ENCODE measurements around the gene NPAS2.

NPAS2 gene

DNA sequence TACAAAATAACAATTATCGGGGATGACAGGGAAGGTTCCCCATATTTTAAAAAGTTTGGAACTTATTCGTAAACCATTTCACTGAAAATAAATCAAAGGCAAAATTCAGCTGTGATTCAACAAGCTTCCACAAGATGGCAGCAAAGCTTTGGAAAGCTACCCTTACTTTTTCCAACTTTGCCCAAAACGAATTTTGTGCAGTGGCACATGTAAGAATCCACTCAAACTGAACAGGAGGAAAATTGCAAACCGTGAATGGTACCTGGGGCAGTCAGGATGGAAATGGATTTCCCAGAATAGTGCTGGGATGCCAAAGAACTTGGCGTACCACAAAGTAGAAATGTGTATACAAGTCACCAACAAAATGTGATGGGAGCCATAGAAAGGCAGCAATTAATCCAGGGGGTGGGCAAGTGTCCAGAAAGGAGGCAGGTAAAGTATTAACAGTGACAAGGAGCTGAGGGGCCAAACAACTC is 192.8 kb downstream of the NPAS2 start:
- TF ChIP-seq Cebpa-rat (IDR thresholded peaks at IDR 0.05), result no peak
- Histone ChIP-seq H3K4me2 (no peak overlapping the region), H4K20me1 (peaks cover 32 to 61% (median 54%) of the 10 kb centered on the region in 11 experiments), H3K36me3 (peaks cover 60 to 88% (median 74%) of the 10 kb centered on the region in 11 experiments), H3K9ac (no peak overlapping the region), H3K4me3 (no peak overlapping the region), H3K27me3 (no peaks in the 10 kb centered on the region), H3K9me3 (replicated peaks in 1 of 11) (peaks cover 0 to 24% (median 17%) of the 10 kb centered on the region in 11 experiments; a peak in 19 of 22 replicates), H3K27ac (no peak overlapping the region), H3K4me1 (peaks cover 0 to 13% (median 9%) of the 10 kb centered on the region in 10 experiments; a peak in 7 of 20 replicates)

DNA sequence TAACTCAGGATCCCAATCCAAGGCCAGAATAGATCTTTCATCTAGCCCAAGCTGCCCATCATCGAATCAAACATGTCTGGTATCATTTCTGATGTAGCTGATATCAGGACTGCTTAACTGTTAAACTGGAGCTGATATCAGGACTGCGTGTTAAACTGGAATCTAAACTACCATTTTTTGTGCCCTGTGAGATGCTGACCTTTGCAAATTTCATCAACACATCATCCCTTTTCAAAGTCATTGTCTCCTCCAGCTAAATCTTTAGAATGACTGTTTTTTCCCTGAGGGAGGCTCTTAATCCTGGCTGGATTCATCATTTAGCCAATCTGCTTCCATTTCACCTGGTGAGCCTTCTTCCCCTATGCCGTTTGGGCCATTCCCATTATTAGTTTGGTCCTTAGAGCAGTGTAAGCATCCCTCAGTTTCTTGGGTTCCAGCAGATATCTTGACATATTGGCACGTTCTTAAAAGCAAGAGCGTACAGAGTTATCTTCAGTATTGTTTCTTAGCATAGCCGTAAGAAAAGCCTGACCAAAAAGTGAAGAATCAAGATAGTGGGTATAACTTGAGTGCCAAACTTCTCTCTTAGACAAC is 194.4 kb downstream of the NPAS2 start:
- no peaks in the 10 kb centered on the region for H3K27me3 ChIP-seq
- H3K4me3 ChIP-seq, result no peak overlapping the region
- no peak overlapping the region for H3K4me2 ChIP-seq
- H3K9ac ChIP-seq, result no peak overlapping the region
- TF ChIP-seq Cebpa-rat (IDR thresholded peaks at IDR 0.05), result no peak
- H3K27ac ChIP-seq, result no peak overlapping the region
- 0 out of 20 replicates have a peak, but pooled peaks cover 0 to 4% (median 0%) of the 10 kb centered on the region in 10 experiments for H3K4me1 ChIP-seq
- peaks cover 57 to 87% (median 74%) of the 10 kb centered on the region in 11 experiments for H3K36me3 ChIP-seq
- peaks cover 0 to 24% (median 17%) of the 10 kb centered on the region in 11 experiments; a peak in 19 of 22 replicates for H3K9me3 ChIP-seq (replicated peaks in 1 of 11)
- peaks cover 20 to 54% (median 38%) of the 10 kb centered on the region in 11 experiments; a peak in 21 of 22 replicates for H4K20me1 ChIP-seq

DNA sequence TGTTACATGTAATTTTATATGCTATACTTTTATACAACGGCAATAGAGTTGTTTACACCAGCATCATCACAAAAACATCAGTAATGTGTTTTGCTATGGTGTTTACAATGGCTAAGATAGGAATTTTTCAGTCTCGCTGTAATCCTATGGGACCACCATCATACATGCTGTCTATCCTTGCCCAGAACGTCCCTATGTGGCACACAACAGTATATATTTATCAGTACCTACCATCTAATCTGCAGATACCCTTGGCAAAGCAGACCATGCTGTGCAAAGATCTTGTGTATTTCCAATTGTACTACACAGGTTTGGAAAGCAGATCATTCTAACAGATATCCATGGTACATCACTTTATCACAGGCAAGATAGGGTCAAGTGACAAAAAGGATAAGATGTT is 197.4 kb downstream of the NPAS2 start:
- no peak overlapping the region for H3K4me2 ChIP-seq
- no peak overlapping the region for H3K27ac ChIP-seq
- H3K4me3 ChIP-seq, result no peak overlapping the region
- H3K9me3 ChIP-seq (replicated peaks in 1 of 11), result peaks cover 0 to 24% (median 17%) of the 10 kb centered on the region in 11 experiments; a peak in 19 of 22 replicates
- no peaks in the 10 kb centered on the region for H3K27me3 ChIP-seq
- peaks cover 1 to 33% (median 12%) of the 10 kb centered on the region in 11 experiments; a peak in 17 of 22 replicates for H4K20me1 ChIP-seq
- no peaks in the 10 kb centered on the region for H3K4me1 ChIP-seq
- H3K36me3 ChIP-seq, result peaks cover 55 to 85% (median 74%) of the 10 kb centered on the region in 11 experiments
- H3K9ac ChIP-seq, result no peak overlapping the region
- TF ChIP-seq Cebpa-rat (IDR thresholded peaks at IDR 0.05), result no peak

DNA sequence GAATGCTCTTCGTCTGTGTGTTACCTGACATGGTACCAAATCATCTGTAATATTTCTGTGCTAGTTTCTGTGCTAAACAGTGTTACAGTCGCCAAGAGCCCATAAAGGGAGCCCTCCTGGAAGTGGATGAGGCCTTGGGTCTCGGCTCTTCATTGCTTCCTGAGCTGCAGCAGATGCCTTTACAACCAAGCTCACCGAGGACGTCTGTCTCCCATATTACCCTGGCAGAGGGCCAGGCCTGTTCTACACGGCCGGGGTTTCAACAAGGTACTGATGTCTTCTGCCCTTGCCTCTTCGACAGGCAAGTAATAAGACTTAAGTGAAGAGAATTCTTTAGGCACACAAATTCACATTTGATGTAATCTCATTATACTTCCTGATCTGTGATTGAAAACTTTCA is 199.0 kb downstream of the NPAS2 start:
- Histone ChIP-seq H3K4me1 (no peaks in the 10 kb centered on the region), H3K27me3 (no peaks in the 10 kb centered on the region), H3K4me2 (no peak overlapping the region), H3K36me3 (peaks cover 43 to 85% (median 64%) of the 10 kb centered on the region in 11 experiments), H3K27ac (no peak overlapping the region), H3K4me3 (no peak overlapping the region), H4K20me1 (peaks cover 0 to 26% (median 3%) of the 10 kb centered on the region in 11 experiments; a peak in 6 of 22 replicates), H3K9ac (no peak overlapping the region), H3K9me3 (replicated peaks in 1 of 11) (peaks cover 0 to 17% (median 16%) of the 10 kb centered on the region in 11 experiments; a peak in 19 of 22 replicates)
- TF ChIP-seq Cebpa-rat (IDR thresholded peaks at IDR 0.05), result no peak

GRCh38 chr2:101022221-101022620 is 202.3 kb downstream of the NPAS2 start:
- TF ChIP-seq Cebpa-rat (IDR thresholded peaks at IDR 0.05), result no peak
- peaks cover 31 to 97% (median 45%) of the 10 kb centered on the region in 11 experiments for H3K36me3 ChIP-seq
- H3K9ac ChIP-seq, result no peak overlapping the region
- no peaks in the 10 kb centered on the region for H3K9me3 ChIP-seq (replicated peaks in 1 of 11)
- no peaks in the 10 kb centered on the region for H3K4me1 ChIP-seq
- no peak overlapping the region for H3K4me3 ChIP-seq
- no peak overlapping the region for H3K4me2 ChIP-seq
- peaks cover 0 to 26% (median 3%) of the 10 kb centered on the region in 11 experiments; a peak in 7 of 22 replicates for H4K20me1 ChIP-seq
- no peaks in the 10 kb centered on the region for H3K27me3 ChIP-seq
- H3K27ac ChIP-seq, result no peak overlapping the region

DNA sequence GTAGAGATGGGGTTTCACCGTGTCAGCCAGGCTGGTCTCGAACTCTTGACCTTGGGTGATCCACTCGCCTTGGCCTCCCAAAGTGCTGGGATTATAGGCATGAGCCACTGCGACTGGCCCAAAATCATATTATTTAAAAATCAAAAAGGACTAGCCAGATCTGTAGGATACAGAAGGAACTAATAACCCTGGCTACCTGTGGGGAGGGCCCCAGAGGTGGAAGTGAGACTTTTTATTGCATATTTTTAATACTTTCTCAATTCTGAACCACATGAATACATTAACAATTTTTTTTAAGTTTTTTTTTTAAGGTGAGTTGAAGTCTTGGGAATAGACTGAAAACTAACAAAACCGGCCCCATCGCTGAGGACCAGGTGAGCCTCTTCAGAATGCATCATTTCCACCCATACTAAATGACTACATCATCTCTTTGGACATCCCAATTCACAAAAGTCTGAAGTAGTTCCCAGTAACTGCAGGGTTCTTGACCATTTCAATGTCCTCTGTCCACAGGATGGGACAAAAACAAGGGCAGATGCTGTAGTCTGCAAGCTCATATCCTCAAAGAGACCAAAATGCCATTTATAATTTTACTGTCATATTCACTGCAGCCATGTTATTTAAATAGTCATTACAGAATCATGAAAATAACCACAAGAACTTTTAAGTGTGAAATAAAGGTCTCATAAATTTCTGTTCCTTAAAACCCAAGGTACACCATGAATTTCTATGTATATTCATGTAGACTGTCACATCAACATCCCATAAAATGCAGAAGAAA is 203.6 kb downstream of the NPAS2 start:
- no peak for TF ChIP-seq Cebpa-rat (IDR thresholded peaks at IDR 0.05)
- Histone ChIP-seq H3K4me2 (no peak overlapping the region), H3K27ac (no peak overlapping the region), H3K9ac (no peak overlapping the region), H3K9me3 (replicated peaks in 1 of 11) (no peaks in the 10 kb centered on the region), H3K4me3 (no peak overlapping the region), H3K36me3 (peaks cover 23 to 98% (median 39%) of the 10 kb centered on the region in 11 experiments), H3K27me3 (no peaks in the 10 kb centered on the region), H4K20me1 (peaks cover 0 to 26% (median 0%) of the 10 kb centered on the region in 11 experiments; a peak in 6 of 22 replicates), H3K4me1 (peaks cover 0 to 5% (median 0%) of the 10 kb centered on the region in 10 experiments; a peak in 2 of 20 replicates)

GRCh38 chr2:101025561-101025960 is 205.6 kb downstream of the NPAS2 start:
- no peak overlapping the region for H3K9ac ChIP-seq
- H3K4me1 ChIP-seq, result peaks cover 0 to 5% (median 0%) of the 10 kb centered on the region in 10 experiments; a peak in 2 of 20 replicates
- no peak overlapping the region for H3K4me3 ChIP-seq
- TF ChIP-seq Cebpa-rat (IDR thresholded peaks at IDR 0.05), result no peak
- H3K4me2 ChIP-seq, result no peak overlapping the region
- peaks cover 4 to 98% (median 18%) of the 10 kb centered on the region in 11 experiments; a peak in 21 of 22 replicates for H3K36me3 ChIP-seq
- no peak overlapping the region for H3K27ac ChIP-seq
- H3K27me3 ChIP-seq, result no peaks in the 10 kb centered on the region
- H3K9me3 ChIP-seq (replicated peaks in 1 of 11), result peaks cover 0 to 8% (median 0%) of the 10 kb centered on the region in 11 experiments; a peak in 5 of 22 replicates
- peaks cover 0 to 18% (median 0%) of the 10 kb centered on the region in 11 experiments; a peak in 6 of 22 replicates for H4K20me1 ChIP-seq

GRCh38 chr2:101026253-101026701 is 206.3 kb downstream of the NPAS2 start:
- TF ChIP-seq Cebpa-rat (IDR thresholded peaks at IDR 0.05), result no peak
- no peak overlapping the region for H3K4me2 ChIP-seq

More at GRCh38 chr2:101026253-101026701, 206.3 kb downstream of the NPAS2 start:
- no peak overlapping the region for H3K27ac ChIP-seq
- H3K27me3 ChIP-seq, result no peaks in the 10 kb centered on the region
- H4K20me1 ChIP-seq, result peaks cover 0 to 11% (median 0%) of the 10 kb centered on the region in 11 experiments; a peak in 6 of 22 replicates
- H3K9me3 ChIP-seq (replicated peaks in 1 of 11), result peaks cover 0 to 8% (median 0%) of the 10 kb centered on the region in 11 experiments; a peak in 5 of 22 replicates
- H3K4me3 ChIP-seq, result no peak overlapping the region
- peaks cover 0 to 94% (median 14%) of the 10 kb centered on the region in 11 experiments; a peak in 19 of 22 replicates for H3K36me3 ChIP-seq
- no peak overlapping the region; a peak in 1 of 22 replicates for H3K9ac ChIP-seq
- H3K4me1 ChIP-seq, result peaks cover 0 to 9% (median 0%) of the 10 kb centered on the region in 10 experiments; a peak in 4 of 20 replicates
